HepG2 (cell line): Measurements from ENCODE around the gene VCAN. TPM values are rescaled to one million over a fixed set of nuclear protein-coding genes. Genes with fewer than 3 reads are reported as not detected.

ENCODE experiments used
- WIZ ChIP-seq: sonication (generic); formaldehyde crosslinking; IDR thresholded peaks from 2 replicates; pipeline ENCODE4 v1.5.1; 2020; ENCODE audit warnings: mild to moderate bottlenecking, missing genetic modification reagents
- ZNF7 ChIP-seq: IDR thresholded peaks from 2 replicates; pipeline ENCODE4 v1.6.1; 2016; ENCODE audit warnings: missing biosample characterization, missing genetic modification reagents
- polyA plus RNA-seq, 8 experiments: library from polyadenylated mRNA; depleted of rRNA in 3 of 8; stranded (reverse) in 7 of 8; unstranded in 1 of 8; fragments of >200 nt; fragmentation: Illumina TruSeq in 4 of 8; extraction: Trizol in 4 of 8; gene quantifications; 2 replicates each; pipeline versions ENCODE4 v1.2.1 to v1.2.3, GENCODE V29; 2011 to 2016; ENCODE audit warnings: low read depth in 4 of 8, missing spikeins in 1 of 8, mixed read lengths in 1 of 8; ENCODE audit not compliant: insufficient read depth in 1 of 8
- total RNA-seq, 5 experiments: library from RNA; depleted of rRNA; stranded (reverse); fragments of >200 nt; fragmentation: Illumina TruSeq; extraction: Trizol; gene quantifications; 2 replicates each; pipeline ENCODE4 v1.2.3, GENCODE V29; 2016; ENCODE audit warnings: low read depth in 1 of 5
- TF ChIP-seq, protein P1 (sequence below): sonication (generic); formaldehyde crosslinking; IDR thresholded peaks from one replicate; pipeline ENCODE4 v1.5.1; 2020; ENCODE audit warnings: mild to moderate bottlenecking, missing genetic modification reagents; ENCODE audit errors: not compliant biosample characterization
- TF ChIP-seq, protein P2 (sequence below): fragments of 450-650 bp; IDR thresholded peaks from 2 replicates; pipeline ENCODE4 v1.6.1; 2017
- TF ChIP-seq, protein P3 (sequence below): sonication (generic); formaldehyde crosslinking; IDR thresholded peaks from 2 replicates; pipeline ENCODE4 v1.4.0; 2020; ENCODE audit warnings: missing genetic modification reagents, borderline replicate concordance

Gene VCAN
- total and polyA plus RNA-seq, 2 of the 13 experiments (the other 11 are each of a cell fraction or from before 2014, with no cell fraction given): 1.2 to 3.5 TPM

DNA sequence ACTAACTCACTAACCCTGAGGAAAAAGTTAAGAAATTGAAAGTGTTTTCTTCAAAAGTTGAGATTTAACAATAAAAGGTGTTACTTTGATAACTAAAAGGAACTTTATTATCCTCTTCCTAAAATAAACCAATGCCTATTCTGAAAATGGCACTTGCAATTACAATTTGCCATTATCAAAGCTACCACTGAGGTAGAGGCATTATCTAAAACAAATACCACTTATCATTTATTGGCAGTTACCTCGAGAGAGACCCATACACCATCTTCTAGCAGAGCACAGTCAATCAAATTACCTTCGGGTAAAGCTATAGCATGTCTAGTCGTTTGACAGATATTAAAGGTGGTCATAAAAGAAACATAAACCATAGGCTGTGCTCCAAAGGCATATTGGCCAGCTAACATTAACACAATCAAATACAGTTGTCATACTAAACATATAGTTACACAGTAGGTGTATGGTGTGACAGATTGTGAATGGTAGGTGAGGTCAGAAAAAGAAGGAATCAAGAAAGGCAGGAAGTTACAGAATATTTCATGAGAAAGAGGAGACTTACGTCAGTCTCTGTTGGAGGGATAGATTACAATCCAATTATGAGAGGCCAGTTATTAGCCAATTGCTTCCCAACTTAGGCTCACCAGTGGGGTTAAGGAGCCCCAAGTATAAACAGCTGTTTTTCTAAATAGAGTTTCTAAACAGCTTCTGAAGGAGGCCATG lies 56.3 kb downstream of the VCAN start (continued):
- TF ChIP-seq, protein P1, sequence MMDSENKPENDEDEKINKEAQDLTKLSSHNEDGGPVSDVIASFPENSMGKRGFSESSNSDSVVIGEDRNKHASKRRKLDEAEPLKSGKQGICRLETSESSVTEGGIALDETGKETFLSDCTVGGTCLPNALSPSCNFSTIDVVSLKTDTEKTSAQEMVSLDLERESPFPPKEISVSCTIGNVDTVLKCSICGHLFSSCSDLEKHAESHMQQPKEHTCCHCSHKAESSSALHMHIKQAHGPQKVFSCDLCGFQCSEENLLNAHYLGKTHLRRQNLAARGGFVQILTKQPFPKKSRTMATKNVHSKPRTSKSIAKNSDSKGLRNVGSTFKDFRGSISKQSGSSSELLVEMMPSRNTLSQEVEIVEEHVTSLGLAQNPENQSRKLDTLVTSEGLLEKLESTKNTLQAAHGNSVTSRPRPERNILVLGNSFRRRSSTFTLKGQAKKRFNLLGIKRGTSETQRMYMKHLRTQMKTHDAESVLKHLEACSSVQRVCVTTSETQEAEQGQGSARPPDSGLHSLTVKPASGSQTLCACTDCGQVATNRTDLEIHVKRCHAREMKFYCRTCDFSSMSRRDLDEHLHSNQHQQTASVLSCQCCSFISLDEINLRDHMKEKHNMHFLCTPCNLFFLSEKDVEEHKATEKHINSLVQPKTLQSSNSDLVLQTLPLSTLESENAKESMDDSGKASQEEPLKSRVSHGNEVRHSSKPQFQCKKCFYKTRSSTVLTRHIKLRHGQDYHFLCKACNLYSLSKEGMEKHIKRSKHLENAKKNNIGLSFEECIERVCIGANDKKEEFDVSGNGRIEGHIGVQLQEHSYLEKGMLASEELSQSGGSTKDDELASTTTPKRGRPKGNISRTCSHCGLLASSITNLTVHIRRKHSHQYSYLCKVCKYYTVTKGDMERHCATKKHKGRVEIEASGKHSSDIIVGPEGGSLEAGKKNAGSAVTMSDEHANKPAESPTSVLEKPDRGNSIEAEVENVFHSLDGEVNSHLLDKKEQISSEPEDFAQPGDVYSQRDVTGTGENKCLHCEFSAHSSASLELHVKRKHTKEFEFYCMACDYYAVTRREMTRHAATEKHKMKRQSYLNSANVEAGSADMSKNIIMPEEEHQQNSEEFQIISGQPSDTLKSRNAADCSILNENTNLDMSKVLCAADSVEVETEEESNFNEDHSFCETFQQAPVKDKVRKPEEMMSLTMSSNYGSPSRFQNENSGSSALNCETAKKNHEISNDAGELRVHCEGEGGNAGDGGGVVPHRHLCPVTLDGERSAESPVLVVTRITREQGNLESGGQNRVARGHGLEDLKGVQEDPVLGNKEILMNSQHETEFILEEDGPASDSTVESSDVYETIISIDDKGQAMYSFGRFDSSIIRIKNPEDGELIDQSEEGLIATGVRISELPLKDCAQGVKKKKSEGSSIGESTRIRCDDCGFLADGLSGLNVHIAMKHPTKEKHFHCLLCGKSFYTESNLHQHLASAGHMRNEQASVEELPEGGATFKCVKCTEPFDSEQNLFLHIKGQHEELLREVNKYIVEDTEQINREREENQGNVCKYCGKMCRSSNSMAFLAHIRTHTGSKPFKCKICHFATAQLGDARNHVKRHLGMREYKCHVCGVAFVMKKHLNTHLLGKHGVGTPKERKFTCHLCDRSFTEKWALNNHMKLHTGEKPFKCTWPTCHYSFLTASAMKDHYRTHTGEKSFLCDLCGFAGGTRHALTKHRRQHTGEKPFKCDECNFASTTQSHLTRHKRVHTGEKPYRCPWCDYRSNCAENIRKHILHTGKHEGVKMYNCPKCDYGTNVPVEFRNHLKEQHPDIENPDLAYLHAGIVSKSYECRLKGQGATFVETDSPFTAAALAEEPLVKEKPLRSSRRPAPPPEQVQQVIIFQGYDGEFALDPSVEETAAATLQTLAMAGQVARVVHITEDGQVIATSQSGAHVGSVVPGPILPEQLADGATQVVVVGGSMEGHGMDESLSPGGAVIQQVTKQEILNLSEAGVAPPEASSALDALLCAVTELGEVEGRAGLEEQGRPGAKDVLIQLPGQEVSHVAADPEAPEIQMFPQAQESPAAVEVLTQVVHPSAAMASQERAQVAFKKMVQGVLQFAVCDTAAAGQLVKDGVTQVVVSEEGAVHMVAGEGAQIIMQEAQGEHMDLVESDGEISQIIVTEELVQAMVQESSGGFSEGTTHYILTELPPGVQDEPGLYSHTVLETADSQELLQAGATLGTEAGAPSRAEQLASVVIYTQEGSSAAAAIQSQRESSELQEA (CRISPR knock-in tag): no peak
- TF ChIP-seq WIZ: no peak
- TF ChIP-seq ZNF7 (CRISPR knock-in tag): no peak
- TF ChIP-seq, protein P2, sequence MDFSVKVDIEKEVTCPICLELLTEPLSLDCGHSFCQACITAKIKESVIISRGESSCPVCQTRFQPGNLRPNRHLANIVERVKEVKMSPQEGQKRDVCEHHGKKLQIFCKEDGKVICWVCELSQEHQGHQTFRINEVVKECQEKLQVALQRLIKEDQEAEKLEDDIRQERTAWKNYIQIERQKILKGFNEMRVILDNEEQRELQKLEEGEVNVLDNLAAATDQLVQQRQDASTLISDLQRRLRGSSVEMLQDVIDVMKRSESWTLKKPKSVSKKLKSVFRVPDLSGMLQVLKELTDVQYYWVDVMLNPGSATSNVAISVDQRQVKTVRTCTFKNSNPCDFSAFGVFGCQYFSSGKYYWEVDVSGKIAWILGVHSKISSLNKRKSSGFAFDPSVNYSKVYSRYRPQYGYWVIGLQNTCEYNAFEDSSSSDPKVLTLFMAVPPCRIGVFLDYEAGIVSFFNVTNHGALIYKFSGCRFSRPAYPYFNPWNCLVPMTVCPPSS: no peak
- TF ChIP-seq, protein P3, sequence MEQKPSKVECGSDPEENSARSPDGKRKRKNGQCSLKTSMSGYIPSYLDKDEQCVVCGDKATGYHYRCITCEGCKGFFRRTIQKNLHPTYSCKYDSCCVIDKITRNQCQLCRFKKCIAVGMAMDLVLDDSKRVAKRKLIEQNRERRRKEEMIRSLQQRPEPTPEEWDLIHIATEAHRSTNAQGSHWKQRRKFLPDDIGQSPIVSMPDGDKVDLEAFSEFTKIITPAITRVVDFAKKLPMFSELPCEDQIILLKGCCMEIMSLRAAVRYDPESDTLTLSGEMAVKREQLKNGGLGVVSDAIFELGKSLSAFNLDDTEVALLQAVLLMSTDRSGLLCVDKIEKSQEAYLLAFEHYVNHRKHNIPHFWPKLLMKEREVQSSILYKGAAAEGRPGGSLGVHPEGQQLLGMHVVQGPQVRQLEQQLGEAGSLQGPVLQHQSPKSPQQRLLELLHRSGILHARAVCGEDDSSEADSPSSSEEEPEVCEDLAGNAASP (CRISPR knock-in tag): no peak
